ENCODE data around the gene CRADD. TPM values are rescaled to one million over a fixed set of nuclear protein-coding genes. Genes with fewer than 3 reads are reported as not detected.
A peak's percentile ranks its signal among the peaks of the same experiment; 100 is the strongest.
"Not testable (repeated sequence)": the region's sequence is repeated elsewhere in the genome, so short reads cannot be mapped to it uniquely, and the experiment has no call there.

The CRADD gene
- total RNA-seq, 1 donor from 2014 or later = 9.3 TPM

- DNase-seq (ENCODE audit: low read depth in 2 of 2) = no peak
Observed at GRCh38 chr12:93757792-93758694, 80.9 kb downstream of the CRADD start.

DNA sequence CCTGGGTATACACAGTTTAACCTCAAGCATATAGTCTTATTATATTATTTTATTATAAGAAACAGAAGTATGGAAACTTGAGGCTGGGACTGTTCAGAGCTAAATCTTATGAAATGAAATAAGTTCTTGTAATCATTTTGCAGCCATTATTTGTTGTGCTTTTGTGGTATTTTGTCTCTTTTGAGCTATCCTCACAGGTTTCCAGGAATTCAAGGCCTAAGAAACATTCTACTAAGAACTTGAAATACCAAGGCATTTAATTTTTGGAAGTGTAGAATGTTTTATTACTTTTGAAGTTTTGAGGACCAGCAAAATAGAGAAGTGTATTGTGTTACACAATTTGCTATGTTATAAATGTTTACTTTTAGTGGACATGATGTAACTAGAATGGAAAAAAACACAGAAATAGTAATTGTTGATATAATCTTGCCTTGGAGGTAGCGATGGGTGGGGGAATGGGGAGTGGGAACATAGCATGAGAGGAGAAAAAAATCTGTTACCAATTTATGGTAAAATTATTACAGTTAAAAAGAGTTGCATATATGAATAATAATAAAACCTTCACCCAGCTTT is 81.7 kb downstream of the CRADD start:
- DNase-seq (ENCODE audit: low read depth in 2 of 2) = peak in 1 of 2 donors; percentile 46

DNA sequence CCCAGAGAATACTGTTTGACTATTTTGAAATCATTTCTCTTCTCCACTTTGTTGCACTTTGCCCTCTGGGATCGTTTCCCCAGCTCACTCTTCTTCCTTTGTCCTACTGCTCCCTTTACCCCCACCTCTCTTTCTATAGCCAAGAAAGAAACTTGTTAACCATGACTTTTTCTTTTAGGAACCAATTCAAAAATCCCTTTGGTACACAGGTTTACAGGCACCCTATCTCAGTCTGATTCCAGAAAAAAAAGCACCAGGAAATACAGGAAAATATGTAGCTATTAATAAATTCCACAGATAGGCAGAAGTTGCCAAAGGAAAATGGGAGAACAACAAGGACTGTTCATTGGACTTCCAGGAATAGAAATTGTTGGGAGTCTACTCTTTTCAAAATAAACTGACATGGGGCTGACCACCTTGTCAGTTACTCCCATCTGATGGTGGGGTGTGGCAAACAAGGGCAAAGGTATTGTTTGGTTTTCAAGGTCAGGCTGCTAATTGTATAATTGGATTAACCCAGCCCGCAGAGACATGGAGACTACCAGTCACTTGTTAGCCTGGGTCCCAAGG is 82.4 kb downstream of the CRADD start:
- peak in 1 of 2 donors; percentile 64 for DNase-seq (ENCODE audit: low read depth in 2 of 2)

DNA sequence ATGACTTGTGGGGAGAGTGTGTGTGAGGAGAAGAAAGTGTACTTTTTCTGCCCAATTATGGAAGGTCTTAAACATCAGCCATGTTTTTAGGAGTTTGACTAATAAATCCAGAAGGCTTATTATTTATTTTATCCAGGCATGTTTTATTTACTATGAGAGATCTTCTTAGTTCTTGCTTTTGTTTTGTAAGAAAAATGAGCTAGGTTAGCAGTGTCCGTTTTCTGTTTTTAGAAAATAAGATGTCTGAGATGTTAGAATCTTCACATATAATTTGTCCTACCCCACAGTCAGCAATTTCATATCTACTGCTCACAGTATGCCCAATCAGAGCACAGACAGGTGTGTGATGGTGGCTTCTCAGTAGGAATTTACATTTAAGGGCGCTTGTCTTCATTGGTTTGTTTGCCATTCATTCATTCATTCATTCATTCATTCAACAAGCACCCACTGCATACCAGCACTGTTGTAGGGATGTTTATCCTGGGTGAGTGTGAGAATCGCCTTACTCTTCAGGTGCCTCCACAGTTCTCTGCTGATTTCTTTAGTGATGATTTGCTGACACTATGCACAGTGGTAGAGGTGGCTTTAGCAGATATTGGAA is 83.2 kb downstream of the CRADD start:
- no peak for DNase-seq (ENCODE audit: low read depth in 2 of 2)

- DNase-seq (ENCODE audit: low read depth in 2 of 2) = no peak
Observed at GRCh38 chr12:93762059-93762719, 85.0 kb downstream of the CRADD start.

DNA sequence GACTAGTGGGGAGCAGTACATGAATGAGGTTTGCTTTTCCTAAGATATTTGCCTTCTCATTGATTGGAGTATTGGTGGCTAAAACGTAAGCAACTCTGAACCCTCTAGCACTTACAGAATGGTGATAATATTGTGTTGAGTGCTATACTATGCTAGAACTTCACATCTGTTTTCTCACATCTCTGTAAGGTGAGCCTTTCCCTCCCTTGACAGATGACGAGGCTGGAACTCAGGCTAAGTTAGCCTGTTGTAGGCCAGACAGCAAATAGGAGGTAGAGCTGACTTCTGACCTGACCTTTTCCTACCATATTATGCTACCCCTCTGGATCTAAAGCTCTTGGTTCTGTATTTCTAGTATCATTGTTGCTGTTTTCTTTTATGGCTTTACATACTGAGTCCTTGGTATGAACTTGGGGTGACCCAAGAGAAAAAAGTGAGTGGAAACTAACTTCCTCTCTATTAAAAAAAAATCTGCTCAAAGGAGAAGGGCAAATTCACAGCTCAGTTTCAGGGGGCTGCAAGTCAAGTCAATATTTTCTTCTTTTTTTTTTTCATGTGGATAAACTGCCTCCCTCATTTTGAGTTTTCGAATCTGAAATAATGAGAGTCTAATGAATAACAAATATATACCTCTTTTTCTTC is 85.9 kb downstream of the CRADD start:
- DNase-seq (ENCODE audit: low read depth in 2 of 2) = no peak

DNA sequence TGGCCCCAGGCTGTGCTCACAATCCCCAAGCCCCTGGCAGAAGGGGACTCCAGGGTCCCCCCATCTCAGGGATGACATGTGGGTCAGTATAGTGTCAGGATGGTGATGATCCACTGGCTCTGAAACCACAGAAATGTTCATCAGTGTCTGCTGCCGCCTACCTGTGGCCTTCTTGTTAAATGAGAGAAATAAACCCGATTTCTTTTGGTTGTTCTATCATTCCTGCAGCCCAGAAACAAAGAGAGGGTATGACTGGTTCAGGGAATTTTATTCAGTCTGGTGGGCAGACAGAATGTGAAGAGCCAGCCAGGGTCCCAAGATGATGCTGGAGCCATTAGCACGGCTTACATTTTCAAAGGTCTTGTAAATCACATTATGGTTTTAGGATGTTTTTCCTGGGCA is 86.6 kb downstream of the CRADD start:
- DNase-seq (ENCODE audit: low read depth in 2 of 2) = no peak

DNA sequence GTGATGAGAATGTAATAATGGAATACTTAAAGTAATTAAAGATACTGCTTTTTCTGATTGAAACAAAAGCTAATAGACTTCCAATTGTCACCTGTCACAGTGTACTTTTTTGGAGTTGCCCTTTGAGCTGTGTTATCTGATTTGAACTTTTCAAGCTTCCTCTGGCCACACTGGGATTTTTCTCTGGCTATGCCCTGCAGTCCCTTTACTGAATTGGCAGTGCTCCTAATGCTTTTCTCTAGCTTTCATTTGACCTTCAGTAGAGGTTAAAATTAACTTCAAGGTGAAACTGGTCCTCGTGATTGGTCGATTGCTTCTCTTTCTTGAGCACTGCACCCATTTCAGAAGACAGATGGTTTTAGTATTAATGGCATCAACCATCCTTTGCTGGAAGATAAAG is 89.2 kb downstream of the CRADD start:
- no peak for DNase-seq (ENCODE audit: low read depth in 2 of 2)

DNA sequence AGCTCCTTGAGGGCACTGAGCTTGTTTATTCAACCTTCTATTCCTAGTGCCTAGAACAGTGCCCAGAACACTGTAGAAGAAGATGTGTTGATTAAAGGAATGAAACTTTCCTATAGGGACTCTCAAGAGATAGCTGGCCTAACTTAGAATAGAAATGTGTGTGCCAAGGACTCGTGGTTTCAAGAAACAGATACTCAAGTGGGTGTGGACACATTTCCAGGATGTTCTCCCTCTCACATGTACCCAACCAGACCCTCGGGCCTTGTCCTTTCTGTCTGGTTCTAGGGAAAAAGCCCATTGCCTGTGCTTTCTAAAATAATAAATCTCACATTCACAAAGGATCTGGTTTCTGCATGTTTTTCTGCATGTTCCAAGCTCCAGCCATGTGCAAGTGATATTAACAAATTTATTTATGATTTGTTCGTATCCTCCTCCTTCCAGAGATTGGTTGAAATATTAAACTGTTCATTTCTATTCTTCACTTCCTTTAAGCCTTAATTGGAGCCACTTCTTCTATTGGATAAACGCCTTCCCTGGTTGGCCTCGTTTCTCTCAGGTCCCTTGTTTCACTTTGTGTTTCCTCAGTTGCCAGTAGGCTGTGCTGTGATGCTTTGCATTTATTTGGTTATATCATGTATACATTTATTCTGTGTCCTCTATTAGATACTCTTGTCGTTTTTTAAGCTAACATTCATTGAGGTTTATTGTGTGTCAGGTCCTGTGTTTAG is 89.8 kb downstream of the CRADD start:
- DNase-seq (ENCODE audit: low read depth in 2 of 2) = peak; percentile 71 to 81

DNA sequence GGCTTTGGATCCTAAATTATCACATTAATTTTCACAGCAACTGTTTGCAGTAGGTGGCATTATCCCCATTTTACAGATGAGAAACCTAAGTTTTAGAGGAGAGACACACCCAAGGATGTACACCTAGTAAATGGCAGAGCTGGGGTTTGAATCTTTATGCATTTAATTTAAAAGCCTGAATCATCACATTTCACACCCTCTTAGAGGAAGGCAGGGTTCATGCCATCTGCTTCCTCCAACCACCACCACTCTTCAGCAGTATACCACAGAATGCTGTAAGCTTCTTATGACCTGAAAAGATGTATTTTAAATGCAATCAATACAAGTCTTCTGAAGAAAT is 90.3 kb downstream of the CRADD start:
- peak in 1 of 2 donors; percentile 18 for DNase-seq (ENCODE audit: low read depth in 2 of 2)

DNA sequence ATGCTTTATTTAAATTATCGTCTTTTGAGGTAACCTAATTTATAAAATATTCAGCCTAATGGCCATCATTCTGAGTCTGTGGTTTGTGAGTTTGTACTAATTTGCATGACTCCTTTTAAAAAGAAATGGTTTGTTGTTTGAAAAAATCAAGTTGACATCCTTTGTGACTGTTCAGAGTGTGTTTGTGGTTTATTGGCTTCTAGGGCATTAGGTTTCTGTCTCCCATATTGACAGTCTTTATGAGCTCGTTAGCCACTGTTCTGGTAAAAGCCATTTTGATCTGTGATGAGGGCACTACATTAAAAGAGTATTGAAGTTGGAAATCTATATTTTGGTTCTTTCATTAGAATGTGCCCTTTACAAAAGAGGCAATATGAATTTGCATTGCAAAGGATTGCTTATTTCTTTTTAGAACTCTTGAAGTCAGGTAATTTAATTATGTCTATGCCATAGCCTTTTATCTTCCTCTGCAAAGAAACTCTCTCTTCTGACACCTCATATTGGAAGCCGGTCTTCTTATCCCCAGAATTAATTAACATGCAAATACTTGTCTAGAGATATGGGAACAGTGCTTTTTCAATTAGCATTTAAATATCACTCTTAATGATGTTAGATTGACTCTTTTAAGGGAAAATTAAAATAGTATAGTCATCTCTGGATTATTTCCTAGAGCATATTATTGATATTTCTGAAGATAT is 95.0 kb downstream of the CRADD start:
- DNase-seq (ENCODE audit: low read depth in 2 of 2) = no peak

DNA sequence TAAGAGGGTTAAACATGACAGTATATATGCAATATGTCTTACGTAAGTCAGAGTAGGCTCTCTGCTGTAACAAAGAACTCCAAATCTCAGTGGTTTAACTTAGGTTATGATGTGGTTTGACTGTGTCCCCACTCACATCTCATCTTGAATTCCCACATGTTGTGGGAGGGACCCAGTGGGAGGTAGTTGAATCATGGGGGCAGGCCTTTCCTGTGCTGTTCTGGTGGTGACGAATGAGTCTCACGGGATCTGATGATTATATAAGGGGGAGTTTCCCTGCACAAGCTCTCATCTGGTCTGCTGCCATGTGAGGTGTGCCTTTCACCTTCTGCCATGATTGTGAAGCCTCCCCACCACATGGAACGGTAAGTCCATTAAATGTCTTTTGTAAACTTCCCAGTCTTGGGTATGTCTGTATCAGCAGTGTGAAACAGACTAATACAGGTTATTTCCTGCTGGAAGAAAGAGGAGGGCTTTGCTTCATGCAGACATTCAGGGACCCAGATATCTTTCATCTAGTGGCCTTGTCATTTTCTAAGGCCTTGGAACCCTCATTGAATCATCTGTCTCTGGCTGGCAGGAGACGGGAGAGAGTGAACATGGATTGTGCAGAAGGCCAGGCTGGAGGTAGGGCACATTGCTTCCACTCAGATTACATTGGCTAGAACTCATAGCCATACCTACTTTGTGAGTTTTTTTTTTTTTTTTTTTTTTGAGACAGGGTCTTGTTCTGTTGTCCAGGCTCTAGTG is 96.1 kb downstream of the CRADD start:
- peak in 1 of 2 donors; percentile 62 for DNase-seq (ENCODE audit: low read depth in 2 of 2)

DNA sequence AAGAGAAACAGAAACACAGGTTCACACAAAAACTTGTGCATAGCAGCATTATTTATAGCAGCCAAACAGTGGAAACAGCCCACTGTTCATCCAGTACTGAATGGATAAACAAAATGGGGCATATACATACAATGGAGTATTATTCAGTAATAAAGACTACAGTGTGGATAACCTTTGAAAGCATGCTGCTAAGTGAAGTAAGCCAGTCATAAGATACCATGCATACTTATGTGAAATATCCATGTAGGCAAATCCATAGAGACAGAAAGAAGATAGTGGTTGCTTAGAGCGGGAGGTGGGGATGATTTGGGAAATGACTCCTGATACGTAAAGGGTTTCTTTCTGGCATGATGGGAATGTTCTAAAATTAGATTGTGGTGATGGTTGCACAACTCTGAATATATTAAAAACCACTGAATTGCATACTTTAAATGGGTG is 99.4 kb downstream of the CRADD start:
- peak in 1 of 2 donors; percentile 67 for DNase-seq (ENCODE audit: low read depth in 2 of 2)

GRCh38 chr12:93777254-93777653 is 100.1 kb downstream of the CRADD start:
- peak in 1 of 2 donors; percentile 96 for DNase-seq (ENCODE audit: low read depth in 2 of 2)

DNA sequence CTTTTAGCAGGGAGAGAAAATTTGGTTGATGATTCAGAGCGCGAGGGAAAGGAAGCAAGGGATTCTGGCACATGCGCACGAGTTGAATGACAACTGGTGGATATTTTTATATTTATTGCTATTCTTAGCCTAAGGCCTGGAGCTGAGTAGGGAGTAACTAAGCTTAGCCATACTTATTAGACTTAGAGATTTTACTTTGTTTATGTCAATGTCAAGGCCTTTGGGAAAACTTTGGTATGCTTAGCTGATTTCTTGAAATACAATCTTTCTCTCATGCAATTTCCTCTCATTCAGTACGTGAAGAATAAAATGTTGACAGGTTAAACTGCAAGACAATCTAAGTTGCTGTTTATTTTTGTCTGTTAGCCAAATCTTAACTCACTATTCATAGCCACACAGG is 101.1 kb downstream of the CRADD start:
- peak; percentile 74 to 90 for DNase-seq (ENCODE audit: low read depth in 2 of 2)

DNA sequence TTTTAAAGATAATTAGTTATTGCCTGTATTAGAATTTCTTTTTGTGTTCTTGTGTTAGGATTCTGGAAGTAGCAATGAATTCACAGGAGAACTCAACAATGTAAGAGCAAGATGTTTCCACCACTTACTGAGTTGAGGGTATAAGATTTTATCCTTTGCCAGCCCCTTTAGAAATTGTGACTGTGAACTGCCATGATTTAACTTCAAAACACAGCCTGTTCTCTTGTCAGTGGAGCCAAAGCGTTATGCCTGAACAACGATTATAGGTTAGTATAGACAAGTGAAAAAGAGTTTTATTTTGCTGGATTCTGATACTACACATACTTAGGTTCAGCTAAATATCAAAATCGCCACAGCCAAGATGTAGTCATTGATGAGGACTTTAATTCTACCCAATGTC is 101.6 kb downstream of the CRADD start:
- no peak for DNase-seq (ENCODE audit: low read depth in 2 of 2)

- DNase-seq (ENCODE audit: low read depth in 2 of 2) = peak; percentile 11 to 33
Observed at GRCh38 chr12:93780101-93780641, 103.0 kb downstream of the CRADD start.

- not testable (repeated sequence) for DNase-seq (ENCODE audit: low read depth in 2 of 2)
Observed at GRCh38 chr12:93780886-93781285, 103.7 kb downstream of the CRADD start.

DNA sequence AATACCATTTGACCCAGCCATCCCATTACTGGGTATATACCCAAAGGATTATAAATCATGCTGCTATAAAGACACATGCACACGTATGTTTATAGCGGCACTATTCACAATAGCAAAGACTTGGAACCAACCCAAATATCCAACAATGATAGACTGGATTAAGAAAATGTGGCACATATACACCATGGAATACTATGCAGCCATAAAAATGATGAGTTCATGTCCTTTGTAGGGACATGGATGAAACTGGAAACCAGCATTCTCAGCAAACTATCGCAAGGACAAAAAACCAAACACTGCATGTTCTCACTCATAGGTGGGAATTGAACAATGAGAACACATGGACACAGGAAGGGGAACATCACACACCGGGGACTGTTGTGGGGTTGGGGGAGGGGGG is 104.8 kb downstream of the CRADD start:
- not testable (repeated sequence) for DNase-seq (ENCODE audit: low read depth in 2 of 2)
